Naive thymus-derived CD8-positive, alpha-beta T cell (primary cell): ENCODE results near the gene TCF23. TPM values are rescaled to one million over a fixed set of nuclear protein-coding genes. Genes with fewer than 3 reads are reported as not detected.
"Not testable (repeated sequence)": the region's sequence is repeated elsewhere in the genome, so short reads cannot be mapped to it uniquely, and the experiment has no call there.

Experiments used
- ATAC-seq, 2 donors: fragments of 150-1000 bp; cut with Tn5 transposase in 1 of 2; sonication (Bioruptor Pico), chemical (Tn5 transposase) in 1 of 2; 1 replicate in 1 of 2; 2 replicates in 1 of 2; pipeline ENCODE4 v1.10.0; 2021; ENCODE audit warnings: mild to moderate bottlenecking in 2 of 2, moderate library complexity in 2 of 2
- POLR2A ChIA-PET: fragments of 350-600 bp; sonication (Branson Sonifier 250); formaldehyde crosslinking; loops from one replicate; lab custom pipeline; 2021; ENCODE audit warnings: antibody characterized with exemption; lab: Charles Lee
- DNase-seq, 10 donors: peaks; one replicate each; pipeline versions ENCODE4 v3.0.0 to v3.0.0-alpha.2; 2020 to 2022
- H3K27ac Mint-ChIP-seq, 10 donors: one replicate each; pipeline ENCODE4 v1.8.0; 2020 to 2022; ENCODE audit warnings: mild to moderate bottlenecking in 10 of 10, mixed read lengths in 10 of 10, moderate library complexity in 4 of 10, inconsistent platforms in 1 of 10
- H3K27me3 Mint-ChIP-seq, 5 donors: one replicate each; pipeline ENCODE4 v1.8.0; 2021 to 2022; ENCODE audit warnings: mixed read lengths in 5 of 5
- H3K36me3 Mint-ChIP-seq, 3 donors: one replicate each; pipeline ENCODE4 v1.8.0; 2020 to 2022; ENCODE audit warnings: mixed read lengths in 3 of 3, mild to moderate bottlenecking in 2 of 3, inconsistent platforms in 1 of 3
- H3K4me1 Mint-ChIP-seq, 4 donors: one replicate each; pipeline ENCODE4 v1.8.0; 2021 to 2022; ENCODE audit warnings: mixed read lengths in 4 of 4
- H3K4me3 Mint-ChIP-seq, 10 donors: one replicate each; pipeline ENCODE4 v1.8.0; 2020 to 2022; ENCODE audit warnings: mild to moderate bottlenecking in 10 of 10, mixed read lengths in 10 of 10, moderate library complexity in 6 of 10, inconsistent platforms in 1 of 10
- H3K9me3 Mint-ChIP-seq, 9 donors: one replicate each; pipeline ENCODE4 v1.8.0; 2020 to 2022; ENCODE audit warnings: mixed read lengths in 9 of 9, mild to moderate bottlenecking in 3 of 9, inconsistent platforms in 1 of 9, moderate library complexity in 1 of 9
- polyA plus RNA-seq, 3 donors: library from polyadenylated mRNA; unstranded; fragments of 300-500 nt; fragmentation: Illumina TruSeq; gene quantifications; one replicate each; pipeline ENCODE4 v1.2.3, GENCODE V29; 2021
- total RNA-seq, 8 experiments: library from RNA in 2 of 8; stranded (reverse) in 2 of 8; gene quantifications; one replicate each; pipeline ENCODE4 v1.2.3 and lab custom pipeline; 2021 to 2026

TCF23 gene
- total and polyA plus RNA-seq, 5 experiments from 2014 or later, result not detected

DNA sequence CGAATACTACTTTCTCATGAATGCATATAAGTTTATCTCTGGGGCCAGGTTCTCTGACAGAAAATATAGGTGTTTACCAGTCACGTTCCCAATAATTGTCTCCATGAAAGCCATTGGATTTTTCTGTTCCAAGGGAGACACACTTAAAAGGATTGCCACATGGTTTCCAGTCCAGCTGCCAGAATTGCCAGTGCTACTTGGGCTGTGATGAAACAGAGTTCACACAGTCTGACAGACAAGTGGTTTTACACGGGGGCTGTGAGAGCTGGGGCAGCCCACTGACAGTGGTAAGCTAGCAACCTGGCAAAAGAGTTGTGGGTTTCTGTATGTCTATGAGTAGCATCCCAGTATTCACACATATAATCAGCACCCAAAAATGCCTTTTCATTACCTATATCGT, 35.3 kb downstream of the TCF23 start:
- no peak for DNase-seq
- Mint-ChIP-seq H3K4me1 (no peaks in the 10 kb centered on the region), H3K9me3 (no peaks in the 10 kb centered on the region), H3K27me3 (peaks cover 12 to 34% (median 26%) of the 10 kb centered on the region in 5 donors), H3K36me3 (no peaks in the 10 kb centered on the region), H3K4me3 (no peak overlapping the region), H3K27ac (no peak overlapping the region)
- ATAC-seq, result no peak
- POLR2A ChIA-PET, result no interaction called here

DNA sequence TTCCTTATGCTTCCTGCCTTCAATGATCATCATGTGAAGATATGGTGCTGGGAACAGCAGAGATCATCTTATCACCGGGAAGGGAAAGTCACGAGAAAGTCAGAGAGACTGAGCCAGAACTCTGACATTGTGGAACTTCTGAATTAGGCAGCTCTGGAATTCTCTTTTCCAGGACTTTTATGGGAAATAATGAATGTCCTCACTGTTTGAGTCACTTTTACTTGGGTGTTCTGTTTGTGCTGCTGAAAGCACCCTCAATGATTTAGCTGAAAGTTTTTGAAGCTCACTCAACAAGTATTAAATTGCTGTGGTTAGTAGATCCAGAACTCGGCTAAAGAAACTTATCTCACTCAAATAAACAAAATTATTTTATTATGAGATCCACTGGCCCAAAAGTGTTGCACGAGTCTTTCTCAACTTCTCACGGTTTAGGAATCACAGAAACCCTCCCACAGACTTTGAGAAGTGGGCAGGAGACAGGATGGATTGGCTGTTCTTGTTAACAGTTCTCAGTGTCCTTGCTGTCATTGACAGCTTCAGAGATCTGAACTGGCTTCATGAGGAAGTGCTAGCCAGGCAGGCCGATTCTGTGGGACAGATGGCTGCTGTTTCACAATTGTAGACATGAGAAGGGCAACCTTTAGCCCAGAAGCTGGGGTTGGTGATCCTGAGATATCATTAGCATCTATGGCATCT, 36.7 kb downstream of the TCF23 start:
- H3K9me3 Mint-ChIP-seq, result no peaks in the 10 kb centered on the region
- no peaks in the 10 kb centered on the region for H3K36me3 Mint-ChIP-seq
- H3K4me1 Mint-ChIP-seq, result no peaks in the 10 kb centered on the region
- no peak overlapping the region for H3K4me3 Mint-ChIP-seq
- no peak for ATAC-seq
- DNase-seq, result no peak
- H3K27me3 Mint-ChIP-seq, result peaks cover 4 to 25% (median 23%) of the 10 kb centered on the region in 5 donors
- peak overlapping the region in 2 of 10 donors; percentile 62 to 65 for H3K27ac Mint-ChIP-seq
- POLR2A ChIA-PET, result no interaction called here

GRCh38 chr2:27186613-27187345, 38.0 kb downstream of the TCF23 start:
- Mint-ChIP-seq H3K27ac (no peak overlapping the region), H3K27me3 (peaks cover 4 to 16% (median 10%) of the 10 kb centered on the region in 5 donors), H3K9me3 (no peaks in the 10 kb centered on the region), H3K36me3 (no peaks in the 10 kb centered on the region), H3K4me3 (no peak overlapping the region), H3K4me1 (no peaks in the 10 kb centered on the region)
- POLR2A ChIA-PET, result no interaction called here
- no peak for DNase-seq
- ATAC-seq, result no peak

DNA sequence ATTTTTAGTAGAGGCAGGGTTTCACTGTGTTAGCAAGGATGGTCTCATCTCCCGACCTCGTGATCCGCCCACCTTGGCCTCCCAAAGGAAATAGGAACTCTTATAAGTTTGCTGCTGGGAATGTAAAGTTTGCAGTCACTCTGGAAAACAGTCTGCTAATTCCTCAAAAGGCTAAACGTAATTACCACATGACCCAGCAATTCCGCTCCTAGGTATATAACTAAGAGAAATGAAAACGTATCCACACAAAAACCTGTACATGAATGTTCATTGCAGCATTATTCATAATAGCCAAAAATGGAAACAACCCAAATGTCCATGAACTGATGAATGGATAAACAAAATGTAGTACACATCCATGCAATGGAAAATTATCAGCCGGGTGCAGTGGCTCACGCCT, 41.2 kb downstream of the TCF23 start:
- Mint-ChIP-seq H3K36me3 (no peaks in the 10 kb centered on the region), H3K9me3 (no peaks in the 10 kb centered on the region), H3K27me3 (peaks cover 0 to 8% (median 2%) of the 10 kb centered on the region in 5 donors), H3K27ac (no peak overlapping the region), H3K4me1 (no peaks in the 10 kb centered on the region), H3K4me3 (no peak overlapping the region)
- POLR2A ChIA-PET, result no interaction called here
- DNase-seq (no peak), ATAC-seq (no peak)

DNA sequence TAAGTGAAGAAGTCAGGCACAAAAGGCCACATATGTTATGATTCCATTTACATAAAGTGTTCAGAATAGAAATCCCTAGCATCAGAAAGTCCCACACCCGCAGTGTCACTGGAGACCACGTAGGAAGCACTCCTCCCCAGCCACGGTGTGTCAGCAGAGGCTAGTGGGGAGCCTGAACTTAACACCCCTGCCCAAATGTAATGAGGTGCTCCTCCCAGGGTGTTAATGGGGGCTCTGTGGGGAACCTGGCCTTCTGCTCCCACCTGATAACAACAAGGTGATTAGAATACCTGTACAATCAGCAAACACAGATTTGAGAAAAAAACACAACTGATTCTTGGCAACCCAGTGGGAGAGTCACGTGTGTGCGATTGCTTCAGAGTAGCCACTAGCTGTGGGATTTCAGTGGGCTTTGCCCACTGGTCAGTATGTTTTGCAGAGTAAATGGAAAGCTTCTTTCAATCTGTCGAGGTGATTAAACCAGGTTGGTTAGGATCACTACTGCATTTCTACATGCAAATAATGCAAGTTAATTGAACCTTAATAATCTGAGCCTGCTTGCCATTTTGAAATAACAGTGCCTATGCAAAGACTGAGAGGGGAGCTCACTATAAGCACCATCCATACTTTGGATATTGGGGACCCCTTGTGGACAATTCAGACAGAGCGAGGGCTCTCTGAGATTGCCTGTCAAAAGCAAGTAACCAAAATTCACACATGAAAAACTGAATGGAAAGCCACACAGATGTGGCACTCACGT, 42.4 kb downstream of the TCF23 start:
- Mint-ChIP-seq H3K4me3 (no peak overlapping the region), H3K36me3 (no peaks in the 10 kb centered on the region), H3K27me3 (peaks cover 0 to 8% (median 2%) of the 10 kb centered on the region in 5 donors), H3K27ac (no peak overlapping the region), H3K9me3 (no peaks in the 10 kb centered on the region), H3K4me1 (no peaks in the 10 kb centered on the region)
- ATAC-seq (peak; percentile 92 to 94), DNase-seq (peak in 6 of 10 donors; percentile 16 to 62 (median 48))
- POLR2A ChIA-PET, result interaction anchor here (1.0 kb wide), 1 partner anchor 229 kb away, joined by 3 read pairs; no protein-coding TSS in a partner anchor

DNA sequence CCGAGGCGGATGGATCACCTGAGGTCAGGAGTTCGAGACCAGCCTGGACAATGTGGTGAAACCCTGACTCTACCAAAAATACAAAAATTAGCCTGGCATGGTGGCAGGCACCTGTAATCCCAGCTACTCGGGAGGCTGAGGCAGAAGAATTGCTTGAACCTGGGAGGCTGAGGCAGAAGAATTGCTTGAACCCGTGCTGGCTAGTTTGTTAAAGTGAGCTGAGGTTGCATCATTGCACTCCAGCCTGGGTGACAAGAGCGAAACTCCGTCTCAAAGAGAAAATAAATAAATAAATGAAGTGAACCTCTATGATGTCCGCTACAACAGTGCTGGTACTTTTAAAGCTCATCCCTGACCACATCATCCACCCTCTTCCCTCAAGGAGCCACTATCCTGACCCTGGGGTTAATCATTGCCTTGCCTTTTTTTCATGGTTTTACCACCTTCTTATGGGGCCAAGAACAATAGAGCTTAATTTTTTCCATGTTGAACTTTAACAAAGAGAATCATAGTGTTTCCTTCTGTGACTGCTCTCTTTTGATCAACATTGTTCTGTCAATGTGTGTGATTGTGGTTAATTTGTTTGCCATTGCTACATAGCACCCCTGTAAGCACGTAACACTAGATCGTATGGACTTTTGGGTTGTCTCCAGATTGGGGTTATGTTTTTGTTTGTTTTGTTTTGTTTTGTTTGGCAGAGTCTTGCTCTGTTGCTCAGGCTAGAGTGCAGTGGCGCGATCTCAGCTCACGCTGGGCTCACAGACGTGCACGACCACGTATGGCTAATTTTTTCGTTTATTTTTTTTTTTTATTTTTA, 45.9 kb downstream of the TCF23 start:
- peaks cover 0 to 11% (median 0%) of the 10 kb centered on the region in 3 donors for H3K36me3 Mint-ChIP-seq
- H3K27ac Mint-ChIP-seq, result no peak overlapping the region
- ATAC-seq, result no peak
- peaks cover 0 to 2% (median 0%) of the 10 kb centered on the region in 4 donors for H3K4me1 Mint-ChIP-seq
- POLR2A ChIA-PET, result no interaction called here
- DNase-seq, result no peak
- H3K27me3 Mint-ChIP-seq, result peaks cover 0 to 4% (median 0%) of the 10 kb centered on the region in 5 donors
- no peaks in the 10 kb centered on the region for H3K9me3 Mint-ChIP-seq
- no peak overlapping the region for H3K4me3 Mint-ChIP-seq

GRCh38 chr2:27195799-27196198, 47.0 kb downstream of the TCF23 start:
- H3K4me1 Mint-ChIP-seq, DNase-seq, ATAC-seq, POLR2A ChIA-PET, H3K9me3 Mint-ChIP-seq, H3K27ac Mint-ChIP-seq, H3K4me3 Mint-ChIP-seq, H3K27me3 Mint-ChIP-seq: not testable (repeated sequence)
- H3K36me3 Mint-ChIP-seq, result peaks cover 0 to 19% (median 0%) of the 10 kb centered on the region in 3 donors

DNA sequence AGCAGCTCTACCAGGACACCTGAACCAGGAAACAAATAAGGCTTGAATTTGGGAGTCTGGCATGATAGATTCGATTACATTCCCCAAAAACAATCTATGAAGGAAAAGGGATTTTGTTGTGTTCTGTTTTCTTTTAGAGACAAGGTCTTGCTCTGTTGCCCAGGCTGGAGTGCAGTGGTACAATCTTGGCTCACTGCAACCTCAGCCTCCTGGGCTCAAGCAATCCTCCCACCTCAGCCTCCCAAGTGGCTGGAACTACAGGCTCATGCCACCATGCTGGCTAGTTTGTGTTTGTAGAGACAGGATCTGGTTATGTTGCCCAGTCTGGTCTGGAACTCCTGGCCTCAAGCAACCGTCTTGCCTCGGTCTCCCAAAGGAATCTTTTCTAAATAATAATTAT, 49.3 kb downstream of the TCF23 start:
- H3K4me1 Mint-ChIP-seq, ATAC-seq, DNase-seq, H3K27me3 Mint-ChIP-seq, POLR2A ChIA-PET, H3K4me3 Mint-ChIP-seq, H3K9me3 Mint-ChIP-seq: not testable (repeated sequence)
- Mint-ChIP-seq H3K36me3 (peaks cover 0 to 37% (median 0%) of the 10 kb centered on the region in 3 donors), H3K27ac (peak overlapping the region in 1 of 10 donors; percentile 78)

- H3K36me3 Mint-ChIP-seq, result peaks cover 0 to 42% (median 0%) of the 10 kb centered on the region in 3 donors
- no peak for ATAC-seq
- no peaks in the 10 kb centered on the region for H3K9me3 Mint-ChIP-seq
- H3K27ac Mint-ChIP-seq, result peak overlapping the region in 4 of 10 donors; percentile 75 to 88 (median 82)
- H3K27me3 Mint-ChIP-seq, result no peaks in the 10 kb centered on the region
- H3K4me3 Mint-ChIP-seq, result no peak overlapping the region
- peaks cover 0 to 2% (median 0%) of the 10 kb centered on the region in 4 donors for H3K4me1 Mint-ChIP-seq
- POLR2A ChIA-PET, result no interaction called here
- DNase-seq, result no peak
Observed at GRCh38 chr2:27198627-27199026, 49.8 kb downstream of the TCF23 start.

DNA sequence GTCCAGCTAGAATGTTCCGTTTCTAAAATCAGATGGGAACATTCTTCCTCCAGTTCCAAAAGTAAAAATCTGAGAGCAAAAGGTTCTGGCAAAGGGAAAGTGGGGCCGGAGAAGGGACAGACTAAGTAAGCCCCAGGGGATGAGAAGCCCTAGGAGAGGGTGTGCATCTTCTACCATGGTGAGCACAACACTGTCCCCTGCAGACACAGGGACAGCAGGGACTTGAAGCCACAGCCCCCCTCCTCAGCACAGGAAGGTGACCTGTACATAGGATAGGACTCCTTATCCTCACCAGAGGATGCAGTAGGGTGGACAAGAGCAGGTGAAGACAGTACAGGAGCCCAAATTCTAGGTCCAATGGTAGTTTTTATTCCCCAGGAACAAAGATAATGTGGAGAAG, 50.4 kb downstream of the TCF23 start:
- peak in 1 of 2 donors; percentile 18 for ATAC-seq
- Mint-ChIP-seq H3K4me3 (no peak overlapping the region), H3K27me3 (no peaks in the 10 kb centered on the region), H3K9me3 (no peaks in the 10 kb centered on the region), H3K4me1 (peaks cover 0 to 2% (median 0%) of the 10 kb centered on the region in 4 donors), H3K27ac (peak overlapping the region in 4 of 10 donors; percentile 4 to 78 (median 50)), H3K36me3 (peaks cover 0 to 47% (median 0%) of the 10 kb centered on the region in 3 donors)
- DNase-seq, result no peak
- POLR2A ChIA-PET, result no interaction called here

- no peaks in the 10 kb centered on the region for H3K9me3 Mint-ChIP-seq
- peak overlapping the region in 2 of 10 donors; percentile 37 to 74 for H3K27ac Mint-ChIP-seq
- no peak for ATAC-seq
- no peak for DNase-seq
- no peaks in the 10 kb centered on the region for H3K27me3 Mint-ChIP-seq
- H3K4me3 Mint-ChIP-seq, result no peak overlapping the region
- peaks cover 0 to 68% (median 2%) of the 10 kb centered on the region in 3 donors for H3K36me3 Mint-ChIP-seq
- POLR2A ChIA-PET, result no interaction called here
- peaks cover 0 to 7% (median 2%) of the 10 kb centered on the region in 4 donors for H3K4me1 Mint-ChIP-seq
Observed at GRCh38 chr2:27201675-27202074, 52.9 kb downstream of the TCF23 start.

GRCh38 chr2:27202854-27203253, 54.0 kb downstream of the TCF23 start:
- POLR2A ChIA-PET, result interaction anchor here (0.6 to 1.0 kb wide), 2 partner anchors 9 to 154 kb away, joined by 3 read pairs; partner anchors contain the start of genes ATRAID, GTF3C2 and SLC5A6
- Mint-ChIP-seq H3K27ac (peak overlapping the region in 2 of 10 donors; percentile 22 to 66), H3K27me3 (no peaks in the 10 kb centered on the region), H3K4me1 (peaks cover 0 to 7% (median 3%) of the 10 kb centered on the region in 4 donors), H3K9me3 (no peaks in the 10 kb centered on the region), H3K4me3 (peak overlapping the region in 1 of 10 donors; percentile 26), H3K36me3 (peaks cover 0 to 78% (median 3%) of the 10 kb centered on the region in 3 donors)
- ATAC-seq, result no peak
- DNase-seq, result no peak
